Activated CD4-positive, CD25-positive, alpha-beta regulatory T cell treated with anti-CD3 and anti-CD28 coated beads, Interleukin-2, amount 50 U/mL, for 24 hours (primary cell): ENCODE data around the gene MRPS31.
A peak's percentile ranks its signal among the peaks of the same experiment; 100 is the strongest.

Experiments
- ATAC-seq, 2 donors: fragments of 150-1000 bp; cut with Tn5 transposase; one replicate each; pipeline ENCODE4 v1.10.0; 2021; ENCODE audit warnings: mild to moderate bottlenecking in 1 of 2, moderate library complexity in 1 of 2

MRPS31 gene

DNA sequence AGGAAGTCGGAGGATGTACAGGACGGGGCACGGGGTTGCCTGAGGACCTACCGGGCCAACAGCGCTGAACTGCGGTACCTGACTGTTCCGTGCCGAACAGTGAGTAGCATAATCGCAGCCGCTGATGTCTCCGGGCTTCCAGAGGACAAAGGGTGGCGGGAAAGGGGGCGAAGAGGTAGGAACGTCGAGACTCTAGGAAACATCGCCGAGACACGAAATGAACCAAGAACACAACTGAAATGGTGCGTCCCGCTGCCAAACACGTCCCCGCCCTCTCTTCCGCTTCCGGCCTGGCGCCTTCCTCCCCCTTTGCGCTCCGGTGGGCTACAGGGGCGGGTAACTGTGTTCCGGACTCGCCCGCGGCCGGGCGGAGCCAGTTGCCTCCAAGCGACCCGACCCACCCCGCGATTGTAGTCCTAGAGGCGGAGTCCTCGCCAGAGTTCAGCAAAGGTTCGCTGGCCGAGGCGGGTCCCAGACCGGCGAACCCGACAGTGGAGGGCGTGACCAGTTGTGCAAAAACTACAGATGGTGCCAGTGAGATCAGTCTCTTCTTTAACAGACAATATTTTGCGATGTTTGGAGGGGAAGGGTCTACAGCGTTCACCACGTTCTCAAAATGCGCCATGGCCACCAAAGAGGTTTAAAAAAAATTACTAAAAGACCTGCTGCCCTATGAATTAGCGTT is at the start of gene MRPS31:
Gene MRPS31, minus strand, starts transcription at position 257 of the 685 bp plus-strand sequence. Its CDS starts 54 bp downstream, at position 203.
- peak; percentile 97 to 98 for ATAC-seq

DNA sequence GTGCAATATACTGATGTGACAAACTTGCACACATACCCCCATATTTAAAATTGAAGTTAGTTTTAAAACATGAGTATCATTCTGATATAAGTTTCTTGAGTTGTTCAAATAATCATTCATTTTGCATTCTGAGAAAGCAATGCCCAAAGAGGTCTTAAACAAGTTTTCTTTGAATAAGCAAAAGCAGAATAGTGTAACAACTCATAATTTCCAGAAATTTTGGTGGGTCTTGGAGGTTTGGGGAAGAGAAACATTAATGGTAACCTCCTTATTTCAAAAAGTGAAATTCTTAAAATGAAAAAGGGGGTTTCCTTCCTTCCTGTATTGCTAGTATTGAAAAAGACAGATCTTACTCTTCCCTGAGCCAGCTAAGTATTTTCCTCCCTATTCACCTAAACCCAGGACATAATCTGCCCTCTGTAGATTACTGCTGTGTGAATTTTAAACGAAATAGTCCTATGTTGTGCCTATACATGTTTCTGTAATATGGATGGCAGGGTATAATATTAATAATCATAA is 48.9 kb upstream of the MRPS31 start:
- ATAC-seq: no peak

DNA sequence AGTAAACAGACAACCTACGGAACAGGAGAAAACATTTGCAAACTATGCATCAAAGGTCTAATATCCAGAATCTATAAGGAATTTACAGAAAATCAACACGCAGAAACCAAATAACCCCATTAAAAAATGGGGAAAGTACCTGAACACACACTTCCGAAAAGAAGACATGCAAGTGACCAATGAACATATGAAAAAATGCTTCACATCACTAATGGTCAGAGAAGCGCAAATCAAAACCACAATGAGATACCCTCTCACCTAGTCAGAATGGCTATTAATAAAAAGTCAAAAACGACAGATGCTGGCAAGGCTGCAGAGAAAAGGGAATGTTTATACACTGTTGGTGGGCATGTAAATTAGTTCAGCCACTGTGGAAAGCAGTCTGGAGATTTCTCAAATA is 47.9 kb upstream of the MRPS31 start:
- no peak for ATAC-seq

DNA sequence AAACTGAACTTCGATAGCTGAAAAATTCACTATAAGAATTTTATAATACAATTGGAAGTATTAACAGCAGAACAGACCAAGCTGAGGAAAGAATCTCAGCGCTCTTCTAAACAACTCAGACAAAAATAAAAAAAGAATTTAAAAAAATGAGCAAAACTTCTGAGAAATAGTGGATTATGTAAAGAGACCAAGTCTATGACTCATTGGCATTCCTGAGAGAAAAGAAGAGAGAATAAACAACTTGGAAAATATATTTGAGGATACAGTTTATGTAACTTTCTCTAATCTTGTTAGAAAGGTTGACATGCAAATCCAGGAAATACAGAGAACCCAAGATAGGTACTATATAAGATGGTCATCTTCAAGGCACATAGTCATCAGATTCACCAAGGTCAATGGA is 43.8 kb upstream of the MRPS31 start:
- ATAC-seq: no peak

DNA sequence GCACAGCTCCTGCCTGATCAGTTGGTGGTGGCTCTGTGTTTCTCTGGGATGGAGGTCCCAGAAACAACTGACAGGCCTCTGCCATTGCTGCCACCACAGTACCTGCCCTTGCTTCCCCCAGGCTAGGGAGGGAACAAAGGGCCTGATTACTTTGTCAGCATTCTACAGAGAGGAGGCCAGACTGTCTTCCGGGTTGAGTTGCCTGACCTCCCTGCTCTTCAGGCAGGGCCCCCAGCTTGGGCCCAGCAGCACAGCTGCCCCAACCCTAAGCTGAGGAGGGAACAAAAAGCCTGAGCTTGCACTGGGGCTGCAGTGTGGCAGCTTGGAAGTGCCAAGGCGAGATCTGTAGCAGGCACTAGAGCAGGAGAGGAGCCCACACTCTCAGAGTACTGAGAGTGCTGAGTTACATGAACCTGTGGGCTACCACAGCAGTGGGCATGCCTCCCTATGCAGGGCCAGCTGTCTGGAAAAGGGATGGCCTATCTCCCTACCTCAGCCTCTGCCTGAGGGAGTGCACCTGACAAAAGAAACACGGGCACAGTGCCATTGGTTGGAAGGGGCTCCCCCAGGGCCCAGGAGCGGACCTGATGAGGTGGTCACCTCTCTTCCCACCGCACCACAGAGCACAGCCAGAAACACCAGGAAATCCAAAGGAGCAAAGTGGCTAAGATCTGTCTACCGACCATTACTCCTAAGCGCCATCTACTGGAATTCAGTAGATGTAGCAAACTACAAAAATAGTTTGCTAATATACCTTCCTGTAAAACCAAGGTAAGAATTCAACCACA is 42.9 kb upstream of the MRPS31 start:
- ATAC-seq: no peak

DNA sequence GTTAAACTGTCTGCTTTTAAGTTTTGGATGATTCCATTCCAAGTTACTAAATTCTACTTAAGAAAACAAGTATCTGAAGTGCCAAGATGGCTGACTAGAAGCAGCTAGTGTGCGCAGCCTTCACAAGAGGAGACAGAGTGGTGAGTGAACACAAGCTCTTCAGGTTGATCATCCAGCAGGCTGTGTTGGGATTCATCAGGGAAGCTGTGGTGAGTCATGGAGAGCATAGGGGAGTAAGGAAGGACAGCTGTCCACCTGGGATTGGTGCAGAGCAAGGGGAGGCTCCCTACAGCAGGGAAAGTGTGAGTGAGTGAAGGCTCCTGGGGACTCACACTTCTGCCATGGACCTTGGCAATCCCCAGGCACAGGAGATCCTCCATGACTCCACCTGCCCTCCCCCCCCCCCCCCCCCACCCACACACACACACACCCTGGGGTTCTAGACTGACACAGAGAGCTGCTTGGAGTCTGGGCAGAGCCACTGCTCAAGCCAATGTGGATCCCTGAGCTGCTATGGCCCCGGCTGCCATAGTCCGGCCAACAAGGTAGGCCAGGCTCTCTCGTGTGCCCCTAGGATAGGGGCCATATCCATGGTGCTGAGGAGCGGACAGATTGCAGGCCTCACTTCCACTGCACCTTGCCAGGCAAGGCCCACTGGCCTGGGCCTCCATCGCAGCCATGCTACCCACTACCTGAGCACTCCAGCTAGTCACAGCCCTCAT is 41.9 kb upstream of the MRPS31 start:
- no peak for ATAC-seq

DNA sequence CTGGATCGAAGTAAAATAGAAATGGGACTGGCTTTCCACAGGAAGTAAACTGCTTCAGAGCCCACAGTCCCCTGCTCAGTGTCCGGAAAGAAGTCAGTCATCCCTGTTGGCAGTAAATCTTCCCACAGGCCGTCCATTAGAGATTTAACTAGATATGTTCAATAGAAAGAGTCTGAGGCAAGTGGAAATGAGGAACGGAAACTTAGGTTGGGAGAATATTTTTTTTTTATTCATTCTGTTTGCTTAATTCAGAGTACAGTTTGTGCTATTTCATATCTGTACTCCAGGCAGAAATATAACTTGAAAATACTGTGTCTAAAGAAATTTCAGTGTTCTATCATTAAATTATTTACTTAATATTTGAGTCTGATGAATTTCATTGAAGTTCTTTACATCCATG is 41.1 kb upstream of the MRPS31 start:
- ATAC-seq: no peak

DNA sequence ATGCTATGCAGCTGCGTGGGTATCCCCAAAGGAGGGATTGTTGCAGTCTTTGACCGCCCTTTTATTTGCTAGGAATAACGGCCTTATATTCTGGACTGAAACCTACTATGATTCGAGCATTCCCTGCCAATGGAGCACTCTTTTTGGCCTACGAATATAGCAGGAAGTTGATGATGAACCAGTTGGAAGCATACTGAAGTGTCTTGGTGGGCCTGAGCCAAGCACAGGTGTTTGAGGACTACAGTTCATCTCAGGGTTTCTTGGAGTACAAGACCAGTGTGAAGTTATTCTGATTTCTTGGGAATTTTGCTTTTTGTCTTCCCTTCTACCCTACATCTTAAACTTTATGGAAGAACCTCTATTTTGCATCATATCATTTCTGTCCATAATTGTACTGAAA is 38.5 kb upstream of the MRPS31 start:
- no peak for ATAC-seq

DNA sequence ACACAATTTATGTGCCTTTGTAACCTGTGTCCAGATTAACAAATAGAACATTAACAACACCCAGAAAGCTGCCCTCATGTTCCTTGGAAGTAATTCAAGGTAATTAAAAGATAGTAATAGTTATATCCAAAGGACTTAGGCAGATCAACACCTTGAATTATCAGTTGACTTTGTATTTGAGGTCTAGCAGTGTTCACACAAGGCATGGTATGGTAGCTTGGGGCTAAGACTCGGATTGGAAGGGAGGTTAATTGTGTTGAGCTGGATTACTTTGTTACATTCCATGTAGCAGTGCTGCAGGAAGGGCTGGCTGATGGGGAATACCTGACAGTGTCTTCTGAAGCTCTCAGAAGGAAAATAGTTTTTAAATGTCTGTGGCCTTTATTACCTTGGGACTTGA is 35.3 kb upstream of the MRPS31 start:
- ATAC-seq: no peak

DNA sequence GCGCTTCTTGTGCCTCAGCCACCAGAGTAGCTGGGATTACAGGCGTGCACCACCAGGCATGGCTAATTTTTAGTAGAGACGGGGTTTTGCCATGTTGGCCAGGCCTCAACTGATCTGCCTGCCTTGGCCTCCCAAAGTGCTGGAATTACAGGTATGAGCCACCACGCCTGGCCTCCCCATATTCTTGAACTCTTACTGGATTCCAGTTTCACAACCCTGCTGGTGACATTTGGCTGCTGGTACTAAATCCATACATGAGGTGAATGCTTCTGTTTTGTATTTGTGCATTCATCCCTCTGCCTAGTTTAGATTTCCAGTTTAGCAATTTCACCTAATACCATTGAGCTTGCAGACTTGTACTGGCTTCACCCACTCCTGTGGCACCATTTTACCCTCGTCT is 32.3 kb upstream of the MRPS31 start:
- no peak for ATAC-seq

DNA sequence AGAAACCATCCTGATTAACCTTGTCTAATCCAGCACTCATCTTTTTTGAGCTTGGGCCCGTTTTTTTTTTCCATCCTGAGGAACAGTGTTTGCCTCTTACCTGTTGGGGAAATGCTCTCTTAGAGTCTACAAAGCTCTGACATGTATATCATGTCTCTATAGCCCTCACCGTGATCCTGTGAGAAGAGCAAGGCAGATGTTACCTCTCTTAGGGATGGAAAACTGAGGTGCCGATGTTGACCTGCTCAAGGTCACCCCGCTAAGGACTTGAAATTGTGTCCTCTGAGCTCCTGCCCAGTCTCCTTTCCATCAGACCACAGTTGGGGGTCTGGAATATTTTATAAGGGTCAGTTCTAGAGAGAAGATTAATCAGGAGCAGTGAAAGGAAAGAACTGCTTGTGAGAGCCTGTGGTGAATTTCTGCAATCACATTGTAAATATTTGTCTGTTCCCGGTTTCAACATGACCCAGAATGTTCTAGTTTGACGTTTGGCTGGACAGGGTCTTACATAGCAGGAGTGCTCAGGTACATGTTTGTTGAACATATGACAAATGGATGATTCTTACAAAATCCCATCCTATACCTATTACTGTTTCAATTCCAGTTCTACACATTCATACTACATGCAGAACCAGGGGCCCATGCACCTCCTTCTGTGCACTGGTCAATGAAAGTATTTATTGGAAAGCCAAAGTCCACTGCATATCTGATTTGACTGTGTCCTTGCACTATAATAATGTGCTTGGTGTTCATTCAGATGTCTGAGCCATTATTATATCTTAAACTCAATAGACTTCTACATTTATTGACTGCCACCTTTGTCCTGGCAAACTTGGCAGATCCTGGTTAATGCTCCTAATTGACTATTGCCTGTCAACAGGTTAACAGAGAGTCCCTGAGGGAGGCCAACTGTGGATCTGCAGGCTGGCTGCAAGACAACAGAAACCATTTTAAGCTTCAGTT is 30.5 kb upstream of the MRPS31 start:
- no peak for ATAC-seq

DNA sequence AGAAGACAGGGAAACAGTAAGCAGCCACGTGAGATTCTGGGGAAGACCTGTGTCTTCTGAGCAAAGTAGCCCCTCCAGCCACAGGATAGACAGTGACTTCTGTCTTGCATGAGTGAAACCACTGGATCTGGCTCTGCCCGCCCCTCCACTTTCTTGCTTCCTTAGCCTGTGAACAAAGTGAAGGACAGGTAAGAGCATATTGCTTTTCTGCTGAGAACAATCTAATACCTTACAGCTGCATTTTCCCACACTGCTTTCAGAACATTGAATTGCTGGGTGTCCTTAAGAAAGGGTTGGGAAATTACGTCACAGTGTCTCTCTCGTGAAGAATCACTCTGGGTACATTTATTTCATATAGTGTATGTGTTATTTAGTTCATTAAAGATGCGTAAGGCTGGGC is 29.6 kb upstream of the MRPS31 start:
- no peak for ATAC-seq

DNA sequence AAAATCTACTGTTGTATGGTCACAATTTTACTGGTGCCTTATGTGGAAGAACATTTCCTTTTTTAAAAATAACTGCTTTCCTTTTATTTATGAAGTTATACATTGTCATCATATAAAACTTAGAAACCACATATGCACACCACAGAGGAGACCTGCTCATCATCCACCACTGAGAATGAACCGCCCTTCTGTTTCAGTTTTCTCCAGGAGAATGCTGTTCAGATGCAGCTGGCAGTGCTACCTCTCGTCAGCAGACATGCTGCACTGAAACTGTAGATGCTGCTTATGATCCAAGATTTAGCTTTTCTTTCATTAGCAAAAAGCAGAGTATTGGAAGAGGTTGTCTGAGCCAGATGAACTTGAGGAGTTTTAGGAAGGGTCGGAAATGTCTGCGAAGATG is 28.5 kb upstream of the MRPS31 start:
- no peak for ATAC-seq

DNA sequence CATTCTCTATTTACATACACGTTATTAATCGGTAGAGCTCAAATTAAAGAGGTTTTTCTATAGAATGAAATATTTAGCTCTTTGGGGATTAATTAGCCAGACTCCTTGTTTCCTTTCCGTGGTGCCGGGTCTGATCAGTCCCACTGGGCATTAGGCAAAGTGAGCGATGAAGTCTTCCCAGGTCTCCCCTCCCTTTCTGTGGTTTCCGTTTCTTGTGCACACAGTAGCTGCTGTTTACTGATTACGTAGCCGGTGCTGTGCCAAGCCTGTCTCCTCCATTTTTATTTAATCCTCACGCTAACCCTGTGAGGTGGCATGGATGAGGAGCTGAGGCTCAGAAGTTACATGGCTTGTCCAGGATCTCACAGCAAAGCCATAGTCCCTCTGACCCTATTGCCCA is 27.4 kb upstream of the MRPS31 start:
- ATAC-seq: peak in 1 of 2 donors; percentile 43

DNA sequence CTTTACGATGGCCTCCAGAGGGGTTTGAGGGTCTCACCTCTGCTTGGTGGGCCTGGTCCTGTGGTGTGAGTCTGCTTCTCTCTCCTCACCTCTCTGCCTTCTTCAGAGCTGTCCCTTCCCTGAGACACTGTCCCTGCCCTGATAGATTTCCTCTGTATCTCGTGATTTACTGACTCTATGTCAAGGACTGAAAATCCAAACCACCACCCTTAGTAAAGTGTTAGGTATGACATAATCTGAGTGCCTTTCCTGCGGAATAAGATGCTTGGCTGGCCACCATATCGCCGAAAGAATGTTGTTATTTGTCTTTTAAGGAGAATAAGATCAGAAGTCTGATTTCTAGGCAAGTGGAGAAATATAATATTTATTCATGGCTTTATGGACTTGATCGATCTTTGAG is 25.7 kb upstream of the MRPS31 start:
- ATAC-seq: no peak

DNA sequence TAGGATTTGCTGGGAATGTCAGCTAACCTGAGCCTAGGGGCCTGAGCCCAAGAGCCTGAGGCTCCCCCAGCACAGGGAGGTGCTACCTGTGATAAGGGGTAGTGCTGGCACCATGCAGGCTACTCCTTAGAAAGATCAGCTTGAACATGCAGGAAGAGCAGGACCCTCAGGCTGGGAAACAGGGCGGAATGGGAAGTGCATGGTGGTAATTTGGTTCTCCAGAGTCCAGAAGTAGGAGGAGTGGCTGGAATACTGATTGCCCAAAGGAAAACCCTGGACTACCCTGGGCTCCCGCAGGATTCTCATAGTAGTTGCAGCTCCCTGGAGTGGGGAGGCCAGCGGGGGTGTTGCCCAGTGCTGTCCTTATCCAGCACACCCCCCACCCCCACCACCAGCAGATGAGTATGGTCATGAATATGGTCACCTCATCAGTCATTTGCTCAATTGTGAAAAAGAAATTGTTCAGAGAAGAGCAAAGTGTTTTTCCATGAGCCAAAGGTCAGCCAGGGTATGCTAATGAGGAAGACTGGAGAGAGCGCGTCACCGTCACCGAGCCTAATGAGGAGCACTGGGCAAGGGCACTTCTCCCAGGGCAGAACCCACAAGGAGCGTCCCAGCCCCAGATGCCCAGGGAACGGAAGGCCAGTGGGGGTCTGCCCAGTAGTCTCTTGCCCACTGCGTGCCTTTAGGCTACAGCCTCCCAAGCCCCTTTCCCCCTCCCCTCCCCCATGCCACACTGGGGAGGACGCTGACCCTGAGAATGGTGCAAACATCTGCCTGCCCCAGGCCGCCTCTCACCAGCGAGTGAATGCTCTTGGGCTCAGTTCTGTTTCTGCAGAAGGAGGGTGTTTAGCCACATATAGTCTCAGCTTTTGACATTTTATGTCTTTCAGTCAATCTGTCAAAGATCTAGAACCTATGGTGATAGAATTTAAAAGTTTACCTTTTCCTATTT is 23.7 kb upstream of the MRPS31 start:
- no peak for ATAC-seq

DNA sequence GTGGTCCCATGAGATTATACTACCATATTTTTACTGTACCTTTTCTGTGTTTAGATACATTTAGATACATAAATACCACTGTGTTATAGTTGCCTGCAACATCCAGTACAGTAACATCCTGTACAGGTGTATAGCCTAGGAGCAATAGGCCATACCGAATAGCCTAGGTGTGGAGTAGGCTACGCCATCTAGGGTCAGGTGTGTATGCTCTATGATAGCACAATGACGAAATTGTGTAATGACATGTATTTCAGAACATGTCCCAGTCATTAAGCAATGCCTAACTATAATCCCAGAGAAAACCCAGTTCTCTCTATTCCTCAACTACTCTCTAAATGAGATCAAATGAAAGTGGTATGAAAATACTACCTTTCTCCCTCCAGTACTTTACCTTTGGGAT is 22.3 kb upstream of the MRPS31 start:
- no peak for ATAC-seq

DNA sequence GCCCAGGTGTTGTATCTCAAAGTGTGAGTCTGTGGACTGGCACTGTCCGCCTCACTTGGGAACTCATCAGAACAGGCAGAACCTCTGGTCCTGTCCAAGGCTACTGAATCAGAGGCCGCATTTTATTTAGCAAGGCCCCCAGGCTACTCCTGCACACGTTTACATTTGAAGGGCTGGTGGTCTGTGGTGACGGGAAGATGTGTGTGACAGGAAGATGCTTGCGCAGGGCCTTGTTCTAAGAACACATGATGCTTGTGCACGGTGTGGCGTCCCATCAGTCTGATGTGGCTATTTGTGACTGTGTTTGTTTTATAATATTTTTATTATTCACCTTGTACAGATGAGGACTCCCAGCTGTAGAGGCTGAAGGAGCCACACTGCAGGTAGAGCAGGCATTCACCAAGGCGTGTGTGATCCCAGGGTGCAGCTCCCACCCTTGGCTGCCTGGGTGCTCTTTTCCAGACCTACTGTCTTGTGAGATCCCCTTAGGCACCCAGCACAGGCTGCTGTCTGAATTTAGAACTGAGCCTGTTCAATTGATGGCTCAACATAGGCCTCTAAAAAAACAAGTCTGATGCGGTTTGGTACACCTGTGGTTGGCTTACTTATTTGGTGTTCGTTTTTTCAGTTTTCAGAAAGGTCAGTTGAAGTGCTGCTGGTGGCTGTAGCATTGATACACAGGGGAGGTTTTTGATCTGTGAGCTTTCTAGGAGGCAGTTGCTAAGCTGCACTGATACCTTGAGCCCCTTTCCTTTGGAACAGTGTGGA is 21.5 kb upstream of the MRPS31 start:
- no peak for ATAC-seq

DNA sequence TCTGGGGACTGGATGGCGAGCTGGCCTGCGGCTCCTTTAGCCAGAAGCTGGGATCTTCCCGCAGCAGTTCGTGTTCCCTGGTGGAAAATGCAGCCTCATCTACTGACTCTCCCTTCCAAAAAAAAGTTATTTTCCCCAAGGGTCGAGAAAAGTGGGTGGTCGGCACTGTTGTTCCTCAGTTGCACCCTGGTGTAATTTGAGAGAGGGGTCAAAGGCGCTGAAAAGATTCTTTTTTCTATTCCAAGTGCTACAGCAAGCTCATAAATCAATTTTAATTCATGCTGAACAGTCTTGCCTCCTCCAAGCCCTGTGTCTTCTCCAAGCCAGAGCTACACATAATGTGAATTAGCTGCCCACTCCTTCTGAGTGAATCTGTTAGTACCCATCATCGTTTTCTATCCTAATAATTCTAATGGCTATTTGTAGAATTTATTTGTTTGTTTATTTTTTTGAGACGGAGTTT is 19.2 kb upstream of the MRPS31 start:
- ATAC-seq: no peak
